GM06990 (cell line): ENCODE measurements around the gene SH3GL1.

Source experiments
- DNase-seq: peaks from one replicate; pipeline ENCODE4 v3.0.0-alpha.2; 2011; ENCODE audit not compliant: insufficient read length; ENCODE audit errors: extremely low read depth
- H3K27me3 ChIP-seq: replicated peaks from 2 replicates; pipeline ENCODE4 v1.6.0; 2011; ENCODE audit warnings: low read length; ENCODE audit not compliant: control insufficient read depth, insufficient read depth
- H3K36me3 ChIP-seq: 2 replicates; pipeline ENCODE4 v1.5.1; 2011; ENCODE audit warnings: low read length; ENCODE audit not compliant: control insufficient read depth, insufficient read depth
- H3K4me3 ChIP-seq: replicated peaks from 2 replicates; pipeline ENCODE4 v1.5.1; 2011; ENCODE audit warnings: low read depth, mild to moderate bottlenecking, control low read depth, low read length
- CTCF ChIP-seq: IDR thresholded peaks from 2 replicates; pipeline ENCODE4 v1.5.1; 2011; ENCODE audit warnings: low read length, control low read depth, mild to moderate bottlenecking, inconsistent platforms; ENCODE audit not compliant: insufficient read depth, poor library complexity, severe bottlenecking

Gene SH3GL1

GRCh38 chr19:4386041-4386782, 14.1 kb downstream of the SH3GL1 start:
- DNase-seq: no peak
- Histone ChIP-seq H3K36me3 (peaks cover 23% of the 10 kb centered on the region), H3K27me3 (no peaks in the 10 kb centered on the region), H3K4me3 (no peak overlapping the region)
- no peak for TF ChIP-seq CTCF

- no peak for TF ChIP-seq CTCF
- H3K27me3 ChIP-seq: no peaks in the 10 kb centered on the region
- DNase-seq: no peak
- H3K4me3 ChIP-seq: no peak overlapping the region
- H3K36me3 ChIP-seq: peaks cover 23% of the 10 kb centered on the region
Measured at GRCh38 chr19:4385291-4386040, 14.9 kb downstream of the SH3GL1 start.

GRCh38 chr19:4380254-4380727, 20.1 kb downstream of the SH3GL1 start:
- no peak for TF ChIP-seq CTCF
- H3K4me3 ChIP-seq: peak overlapping the region; percentile 54
- no peak for DNase-seq
- H3K27me3 ChIP-seq: no peaks in the 10 kb centered on the region
- peaks cover 12% of the 10 kb centered on the region for H3K36me3 ChIP-seq

GRCh38 chr19:4379383-4380253, 20.7 kb downstream of the SH3GL1 start:
- peaks cover 11% of the 10 kb centered on the region for H3K36me3 ChIP-seq
- DNase-seq: peak; percentile 77
- H3K4me3 ChIP-seq: peak overlapping the region; percentile 54
- H3K27me3 ChIP-seq: no peaks in the 10 kb centered on the region
- TF ChIP-seq CTCF: no peak

GRCh38 chr19:4378886-4379285, 21.5 kb downstream of the SH3GL1 start:
- no peaks in the 10 kb centered on the region for H3K27me3 ChIP-seq
- peak overlapping the region; percentile 54; the same call in 1 of the 2 replicates for H3K4me3 ChIP-seq
- H3K36me3 ChIP-seq: peaks cover 6% of the 10 kb centered on the region
- no peak for TF ChIP-seq CTCF
- no peak for DNase-seq
